Forelimb muscle (tissue), 1 donor: ENCODE results near the gene RPS10. TPM values are rescaled to one million over a fixed set of nuclear protein-coding genes. Genes with fewer than 3 reads are reported as not detected.
A peak's percentile ranks its signal among the peaks of the same experiment; 100 is the strongest.
"Not testable (repeated sequence)": the region's sequence is repeated elsewhere in the genome, so short reads cannot be mapped to it uniquely, and the experiment has no call there.

Source experiments
- DNase-seq: peaks from one replicate; pipeline ENCODE4 v3.0.0-alpha.2; 2013; ENCODE audit warnings: low read depth
- polyA plus RNA-seq: library from polyadenylated mRNA; unstranded; fragments of 120-200 nt; gene quantifications from one replicate; pipeline ENCODE4 v1.2.1, GENCODE V29; 2013; ENCODE audit not compliant: insufficient read length

Gene RPS10
- polyA plus RNA-seq, 1 donor: 1,953 TPM

- no peak for DNase-seq
These were observed 32.5 kb downstream of the RPS10 start for GRCh38 chr6:34393191-34393965.

DNA sequence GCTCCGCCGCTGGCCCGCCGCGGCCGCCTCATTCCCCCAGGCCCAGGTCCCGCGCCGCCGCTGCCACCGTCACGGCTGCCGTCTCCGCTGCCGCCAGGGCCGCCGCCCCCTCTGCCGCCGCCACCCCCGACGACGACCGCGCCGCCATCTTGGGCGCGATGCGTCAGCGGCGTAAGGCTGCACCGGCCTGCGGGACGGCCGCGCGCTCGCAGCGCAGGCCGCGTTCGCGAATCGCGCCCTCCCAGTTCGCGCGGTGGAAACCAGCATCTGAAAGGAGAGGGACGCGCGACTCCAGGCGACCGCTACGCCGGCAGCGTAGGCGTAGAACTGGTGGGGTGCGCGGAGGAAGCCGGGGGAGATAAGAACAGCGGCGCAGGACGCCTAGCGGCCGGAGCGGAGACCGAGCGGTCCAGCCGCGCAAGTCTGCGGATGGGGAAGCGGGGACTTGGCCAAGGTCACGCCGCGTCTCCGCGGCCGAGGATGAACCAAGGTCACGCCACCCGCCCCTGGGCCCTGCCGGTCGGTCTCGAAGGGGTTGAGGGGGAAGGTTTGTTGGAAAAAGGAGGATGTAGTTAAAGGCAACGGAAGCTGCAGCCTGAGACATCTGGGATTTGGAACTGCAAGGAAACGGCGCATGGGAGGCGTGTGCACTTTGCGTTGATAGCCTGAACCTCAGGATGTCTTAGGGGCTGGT, 33.2 kb downstream of the RPS10 start, which contains the start of gene NUDT3:
TSS of gene NUDT3 (minus strand) at position 173 of the 694 bp plus-strand sequence. CDS start 307 bp downstream, outside the sequence.
- DNase-seq: peak; percentile 93

GRCh38 chr6:34391786-34392496, 33.9 kb downstream of the RPS10 start:
- no peak for DNase-seq

DNA sequence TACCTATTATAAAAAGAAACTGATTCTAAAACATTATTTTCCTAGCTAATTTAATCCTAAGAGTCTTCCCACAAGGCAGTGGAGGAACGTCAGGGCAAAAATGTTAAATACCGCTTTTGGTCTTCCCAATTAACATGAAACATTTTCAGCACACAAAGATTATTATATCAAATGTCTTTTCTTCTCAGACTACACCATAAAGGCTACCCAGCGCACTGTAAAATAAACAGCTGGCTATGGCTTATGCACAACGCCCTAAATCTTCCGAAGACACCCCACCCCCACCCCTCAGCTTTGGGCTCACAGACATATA, 34.4 kb downstream of the RPS10 start:
- DNase-seq: no peak

DNA sequence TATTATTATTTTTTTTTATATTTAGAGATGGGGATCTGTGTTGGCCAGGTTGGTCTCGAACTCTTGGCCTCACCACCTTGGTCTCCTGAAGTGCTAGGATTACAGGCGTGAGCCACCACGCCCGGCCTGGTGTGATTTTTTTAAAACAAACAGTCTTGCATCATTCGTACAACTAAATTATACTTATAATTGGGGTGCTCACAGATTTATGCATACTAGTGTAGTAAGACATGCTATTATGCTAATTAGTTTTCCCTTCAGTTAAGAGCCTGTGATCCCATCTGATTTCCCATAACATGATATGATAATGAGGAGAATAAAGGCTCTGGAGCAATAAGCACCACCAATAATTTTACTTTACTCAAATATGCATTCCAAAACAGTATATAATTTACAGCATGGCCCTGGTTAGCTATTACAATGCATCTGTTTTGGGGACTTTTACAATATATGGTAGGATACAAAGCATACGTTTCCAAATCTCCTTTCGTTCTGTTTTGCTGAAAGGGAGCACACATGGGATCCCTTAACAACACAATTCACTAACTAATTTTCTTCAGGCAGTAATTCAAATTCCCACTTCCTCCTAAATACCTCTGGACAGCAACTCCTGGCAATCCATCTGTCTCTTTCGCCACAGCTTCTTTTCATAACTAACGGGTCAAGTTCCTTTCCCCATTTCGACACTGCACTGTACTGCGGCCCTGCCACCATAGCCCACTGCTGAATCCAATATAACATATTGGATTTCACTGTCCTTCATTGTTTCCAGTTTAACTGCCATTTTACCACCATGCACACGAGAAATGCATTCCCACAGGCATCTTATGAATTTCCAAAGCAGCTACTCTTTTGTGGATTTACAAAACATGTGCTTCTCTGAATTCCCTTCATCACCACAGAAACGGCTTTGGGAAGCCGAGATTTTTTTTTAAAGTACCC, 35.1 kb downstream of the RPS10 start:
- no peak for DNase-seq

DNA sequence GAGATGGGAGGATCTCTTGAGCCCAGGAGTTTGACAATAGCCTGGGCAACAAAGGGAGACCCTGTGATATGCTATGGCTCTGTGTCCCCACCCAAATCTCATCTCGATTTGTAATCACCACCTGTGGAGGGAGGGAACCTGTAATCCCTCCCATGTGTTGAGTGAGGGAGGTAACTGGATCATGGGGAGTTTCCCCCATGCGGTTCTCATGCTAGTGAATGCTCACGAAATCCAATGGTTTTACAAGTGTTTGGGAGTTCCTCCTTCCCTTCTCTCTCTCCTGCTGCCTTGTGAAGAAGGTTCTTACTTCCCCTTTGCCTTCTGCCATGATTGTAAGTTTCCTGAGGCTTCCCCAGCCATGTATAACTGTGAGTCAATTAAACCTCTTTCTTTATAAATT, 36.8 kb downstream of the RPS10 start:
- no peak for DNase-seq

DNA sequence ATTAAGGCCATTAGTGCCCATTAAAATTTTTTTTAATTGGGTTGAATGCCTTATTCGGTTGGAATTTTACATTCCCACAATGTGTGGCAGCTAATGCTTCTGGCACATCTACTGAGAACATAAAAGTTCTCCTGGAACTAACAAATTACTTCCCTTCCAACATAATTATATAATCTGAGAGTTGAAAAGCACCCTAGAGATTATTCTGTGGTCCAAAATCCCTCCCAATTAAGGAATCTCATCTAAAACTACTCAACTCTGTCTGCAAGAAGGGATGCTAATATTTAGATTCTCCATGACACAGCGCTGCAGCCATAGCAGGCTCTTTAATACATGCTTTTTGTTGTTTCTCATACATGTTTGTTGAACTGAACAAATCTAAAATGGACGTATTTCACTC, 37.4 kb downstream of the RPS10 start:
- no peak for DNase-seq

- DNase-seq: no peak
These were observed 39.3 kb downstream of the RPS10 start for GRCh38 chr6:34386316-34387137.

DNA sequence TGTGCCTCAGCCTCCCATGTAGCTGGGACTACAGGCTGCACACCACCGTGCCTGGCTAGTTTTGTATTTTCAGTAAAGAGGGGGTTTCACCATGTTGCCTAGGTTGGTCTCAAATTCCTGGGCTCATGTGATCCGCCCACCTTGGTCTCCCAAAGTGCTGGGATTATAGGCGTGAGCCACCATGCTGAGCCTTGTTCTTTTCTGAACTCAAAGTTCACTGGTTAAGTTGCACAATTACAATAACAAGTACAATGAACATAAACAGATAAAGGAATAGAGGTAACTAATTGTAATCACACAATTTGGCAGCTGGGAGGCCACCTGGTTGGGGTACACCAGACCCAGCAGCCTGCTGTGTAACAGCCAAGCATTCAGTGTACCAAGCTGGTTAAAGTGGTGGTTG, 40.1 kb downstream of the RPS10 start:
- DNase-seq: no peak

DNA sequence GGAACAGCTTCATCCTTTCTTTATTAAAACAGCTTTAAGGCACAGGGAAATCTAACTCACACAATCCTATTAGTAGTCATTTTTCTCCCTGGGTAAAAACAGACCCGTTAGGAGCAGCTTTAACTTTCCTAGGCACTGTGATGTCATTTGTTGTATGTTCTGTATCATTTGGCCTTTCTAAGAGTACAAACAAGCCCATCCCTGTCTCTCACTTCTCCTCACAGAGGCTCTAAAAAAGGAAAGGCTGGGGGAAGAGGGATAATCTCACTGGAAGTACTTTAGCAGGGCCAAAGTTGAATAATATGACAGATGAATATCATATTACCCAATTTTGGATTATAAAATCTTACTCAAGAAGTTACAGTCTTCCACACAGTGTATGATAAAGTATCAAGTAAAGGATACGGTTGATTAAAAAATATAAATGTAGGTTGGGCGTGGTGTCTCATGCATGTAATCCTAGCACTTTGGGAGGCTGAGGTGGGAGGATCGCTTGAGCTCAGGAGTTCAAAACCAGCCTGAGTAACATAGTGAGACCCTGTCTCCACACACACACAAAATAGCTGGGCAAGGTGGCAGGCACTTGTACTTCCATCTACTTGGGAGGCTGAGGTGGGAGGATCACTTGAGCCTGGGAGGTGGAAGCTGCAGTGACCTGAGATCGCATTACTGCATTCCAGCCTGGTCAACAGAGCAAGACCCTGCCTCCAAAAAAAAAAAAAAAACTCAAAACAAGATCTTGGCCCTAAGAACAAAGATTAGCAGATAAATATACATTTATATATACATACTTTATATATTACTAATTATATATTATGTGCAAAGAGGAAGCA, 41.3 kb downstream of the RPS10 start:
- no peak for DNase-seq

- DNase-seq: no peak
These were observed 42.1 kb downstream of the RPS10 start for GRCh38 chr6:34383656-34384320.

- no peak for DNase-seq
These were observed 42.7 kb downstream of the RPS10 start for GRCh38 chr6:34383161-34383631.

GRCh38 chr6:34381081-34381480, 44.8 kb downstream of the RPS10 start:
- DNase-seq: no peak

- no peak for DNase-seq
These were observed 47.4 kb downstream of the RPS10 start for GRCh38 chr6:34378470-34378869.

- DNase-seq: no peak
These were observed 47.9 kb downstream of the RPS10 start for GRCh38 chr6:34377984-34378383.

GRCh38 chr6:34377571-34377970, 48.3 kb downstream of the RPS10 start:
- not testable (repeated sequence) for DNase-seq

DNA sequence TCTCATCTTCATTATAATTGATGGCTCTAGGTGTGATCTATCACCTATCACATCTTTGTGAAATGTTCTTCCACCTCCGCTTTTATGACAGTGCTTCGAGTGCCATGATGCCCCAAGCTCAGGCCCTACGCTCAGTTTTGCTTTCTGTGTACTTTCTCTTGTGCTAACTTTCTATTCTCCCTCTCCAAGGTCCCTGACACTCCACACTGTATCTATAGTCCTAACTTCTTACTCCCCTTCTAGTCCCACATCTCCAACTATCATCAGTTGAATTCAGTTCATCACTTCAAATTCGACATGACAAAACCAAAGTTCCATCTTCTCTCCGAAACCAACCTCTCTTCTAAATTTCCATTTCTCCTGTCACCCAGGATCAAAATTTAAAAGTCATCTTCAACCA, 50.0 kb downstream of the RPS10 start:
- DNase-seq: no peak

- no peak for DNase-seq
These were observed 51.4 kb downstream of the RPS10 start for GRCh38 chr6:34374508-34374907.

- DNase-seq: no peak
These were observed 51.8 kb downstream of the RPS10 start for GRCh38 chr6:34374069-34374468.
